RWPE2 (cell line): ENCODE results near the gene ZBTB12.
A peak's percentile ranks its signal among the peaks of the same experiment; 100 is the strongest.
"Not testable (repeated sequence)": the region's sequence is repeated elsewhere in the genome, so short reads cannot be mapped to it uniquely, and the experiment has no call there.

ENCODE experiments used
- ATAC-seq: fragments of 200-7000 bp; cut with Tn5 transposase; 3 replicates; pipeline ENCODE4 v1.9.1; 2021; ENCODE audit warnings: low read depth
- DNase-seq: peaks from one replicate; pipeline ENCODE4 v3.0.0-alpha.2; 2020; ENCODE audit warnings: low spot score
- H3K27ac ChIP-seq: fragments of 450-650 bp; 2 replicates; pipeline ENCODE4 v1.5.1; 2017; ENCODE audit warnings: mild to moderate bottlenecking; ENCODE audit not compliant: poor library complexity, severe bottlenecking
- H3K27me3 ChIP-seq: fragments of 250-450 bp; sonication (Bioruptor Pico); 2 replicates; pipeline ENCODE4 v1.5.1; 2021; ENCODE audit warnings: mild to moderate bottlenecking, moderate library complexity; ENCODE audit not compliant: insufficient read depth, poor library complexity, severe bottlenecking
- H3K36me3 ChIP-seq: fragments of 250-450 bp; sonication (Bioruptor Pico); 2 replicates; pipeline ENCODE4 v1.5.1; 2020; ENCODE audit warnings: low read depth, mild to moderate bottlenecking, moderate library complexity
- H3K4me1 ChIP-seq: fragments of 250-450 bp; sonication (Bioruptor Pico); 2 replicates; pipeline ENCODE4 v1.5.1; 2021; ENCODE audit warnings: mild to moderate bottlenecking, moderate library complexity; ENCODE audit not compliant: insufficient read depth, poor library complexity, severe bottlenecking
- H3K4me3 ChIP-seq: fragments of 250-450 bp; sonication (Bioruptor Pico); 2 replicates; pipeline ENCODE4 v1.5.1; 2021; ENCODE audit warnings: mild to moderate bottlenecking, moderate library complexity; ENCODE audit not compliant: severe bottlenecking
- H3K9me3 ChIP-seq: fragments of 250-450 bp; sonication (Bioruptor Pico); 2 replicates; pipeline ENCODE4 v1.5.1; 2021; ENCODE audit warnings: mild to moderate bottlenecking, moderate library complexity; ENCODE audit not compliant: severe bottlenecking
- TF ChIP-seq, protein P1 (sequence below): fragments of 450-650 bp; IDR thresholded peaks from one replicate; pipeline ENCODE4 v1.5.1; 2017; ENCODE audit warnings: mild to moderate bottlenecking, moderate library complexity; ENCODE audit not compliant: poor library complexity, severe bottlenecking

Gene ZBTB12

DNA sequence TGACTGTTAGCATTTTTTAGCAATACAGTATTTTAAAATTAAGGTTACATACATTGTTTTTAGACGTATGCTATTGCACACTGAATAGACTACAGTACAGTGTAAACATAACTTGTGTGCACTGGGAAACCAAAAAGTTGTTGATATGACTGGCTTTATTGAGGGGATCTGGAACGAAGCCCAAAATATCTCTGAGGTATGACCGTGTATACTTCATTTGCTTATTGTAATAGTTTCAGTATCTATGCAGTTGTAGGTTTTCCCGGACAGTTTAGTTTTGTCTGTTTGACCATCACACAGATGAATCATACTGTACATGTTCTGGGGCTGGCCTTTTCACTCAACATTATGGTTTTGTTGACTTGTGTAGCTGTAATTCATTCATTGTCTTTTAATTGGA is 6.9 kb upstream of the ZBTB12 start:
- TF ChIP-seq, protein P1, sequence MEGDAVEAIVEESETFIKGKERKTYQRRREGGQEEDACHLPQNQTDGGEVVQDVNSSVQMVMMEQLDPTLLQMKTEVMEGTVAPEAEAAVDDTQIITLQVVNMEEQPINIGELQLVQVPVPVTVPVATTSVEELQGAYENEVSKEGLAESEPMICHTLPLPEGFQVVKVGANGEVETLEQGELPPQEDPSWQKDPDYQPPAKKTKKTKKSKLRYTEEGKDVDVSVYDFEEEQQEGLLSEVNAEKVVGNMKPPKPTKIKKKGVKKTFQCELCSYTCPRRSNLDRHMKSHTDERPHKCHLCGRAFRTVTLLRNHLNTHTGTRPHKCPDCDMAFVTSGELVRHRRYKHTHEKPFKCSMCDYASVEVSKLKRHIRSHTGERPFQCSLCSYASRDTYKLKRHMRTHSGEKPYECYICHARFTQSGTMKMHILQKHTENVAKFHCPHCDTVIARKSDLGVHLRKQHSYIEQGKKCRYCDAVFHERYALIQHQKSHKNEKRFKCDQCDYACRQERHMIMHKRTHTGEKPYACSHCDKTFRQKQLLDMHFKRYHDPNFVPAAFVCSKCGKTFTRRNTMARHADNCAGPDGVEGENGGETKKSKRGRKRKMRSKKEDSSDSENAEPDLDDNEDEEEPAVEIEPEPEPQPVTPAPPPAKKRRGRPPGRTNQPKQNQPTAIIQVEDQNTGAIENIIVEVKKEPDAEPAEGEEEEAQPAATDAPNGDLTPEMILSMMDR, result no peak
- Histone ChIP-seq H3K9me3 (no peaks in the 10 kb centered on the region), H3K27me3 (no peaks in the 10 kb centered on the region), H3K4me1 (peaks cover 16% of the 10 kb centered on the region), H3K4me3 (no peak overlapping the region), H3K27ac (no peak overlapping the region), H3K36me3 (no peaks in the 10 kb centered on the region)
- ATAC-seq (0 out of 3 replicates have a peak, but pooled peaks have one; percentile 33), DNase-seq (no peak)

DNA sequence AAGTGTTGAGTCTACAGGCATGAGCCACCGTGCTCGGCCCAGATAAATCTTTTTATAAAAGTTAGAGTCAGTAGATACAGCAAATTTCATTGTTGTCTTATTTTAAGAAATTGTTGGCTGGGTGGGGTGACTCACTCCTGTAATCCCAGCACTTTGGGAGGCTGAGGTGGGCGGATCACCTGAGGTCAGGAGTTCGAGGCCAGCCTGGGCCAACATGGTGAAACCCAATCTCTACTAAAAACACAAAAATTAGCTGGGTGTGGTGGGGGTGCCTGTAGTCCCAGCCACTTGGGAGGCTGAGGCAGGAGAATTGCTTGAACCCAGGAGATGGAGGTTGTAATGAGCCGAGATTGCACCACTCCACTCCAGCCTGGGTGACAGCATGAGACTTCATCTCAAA is 6.4 kb upstream of the ZBTB12 start:
- DNase-seq, H3K36me3 ChIP-seq, H3K4me3 ChIP-seq, H3K9me3 ChIP-seq, H3K27ac ChIP-seq, ATAC-seq, H3K27me3 ChIP-seq: not testable (repeated sequence)
- peaks cover 16% of the 10 kb centered on the region for H3K4me1 ChIP-seq

DNA sequence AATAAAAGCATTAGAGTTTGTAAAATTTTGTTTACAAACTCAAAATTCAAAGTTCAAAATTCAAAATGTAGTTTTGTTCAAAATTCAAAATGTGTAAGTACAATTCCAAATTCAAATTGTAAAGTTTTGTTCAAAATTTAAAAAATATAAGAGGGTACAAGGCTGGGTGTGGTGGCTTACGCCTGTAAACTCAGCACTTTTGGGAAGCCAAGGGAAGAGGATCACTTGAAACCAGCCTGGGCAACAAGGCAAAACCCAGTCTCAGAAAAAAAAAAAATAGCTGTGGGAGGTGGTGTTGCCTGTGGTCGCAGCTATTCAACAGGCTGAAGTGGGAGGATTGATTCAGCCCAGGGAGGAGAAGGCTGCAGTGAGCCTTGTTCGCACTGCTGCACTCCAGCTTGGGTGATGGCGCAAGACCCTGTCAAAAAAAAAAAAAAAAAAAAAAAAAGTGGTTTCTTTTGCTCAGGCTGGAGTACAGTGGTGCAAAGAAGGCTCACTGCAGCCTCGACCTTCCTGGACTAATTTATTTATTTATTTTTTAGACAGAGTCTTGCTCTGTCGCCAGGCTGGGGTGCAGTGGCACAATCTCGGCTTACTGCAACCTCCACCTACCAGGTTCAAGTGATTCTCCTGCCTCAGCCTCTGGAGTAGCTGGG is 5.4 kb upstream of the ZBTB12 start:
- Histone ChIP-seq H3K4me3 (no peak overlapping the region), H3K9me3 (no peaks in the 10 kb centered on the region), H3K4me1 (peaks cover 16% of the 10 kb centered on the region), H3K27ac (no peak overlapping the region), H3K27me3 (no peaks in the 10 kb centered on the region), H3K36me3 (no peaks in the 10 kb centered on the region)
- ATAC-seq (no peak), DNase-seq (no peak)
- TF ChIP-seq, protein P1, result no peak

DNA sequence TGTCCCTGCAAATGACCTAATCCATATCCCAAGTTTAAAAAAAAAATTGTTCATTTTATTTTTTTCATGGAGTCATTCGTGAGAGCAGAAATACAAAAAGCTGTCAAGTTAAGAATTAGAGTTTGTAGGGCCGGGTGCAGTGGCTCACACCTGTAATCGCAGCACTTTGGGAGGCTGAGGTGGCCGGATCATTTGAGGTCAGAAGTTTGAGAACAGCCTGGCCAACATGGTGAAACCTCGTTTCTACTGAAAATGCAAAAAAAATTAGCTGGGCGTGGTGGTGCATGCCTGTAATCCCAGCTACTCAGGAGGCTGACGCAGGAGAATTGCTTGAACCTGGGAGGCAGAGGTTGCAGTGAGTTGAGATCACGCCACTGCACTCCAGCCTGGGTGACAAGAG is 4.8 kb upstream of the ZBTB12 start:
- DNase-seq, H3K36me3 ChIP-seq, ATAC-seq, H3K27me3 ChIP-seq, H3K4me3 ChIP-seq, H3K27ac ChIP-seq, H3K9me3 ChIP-seq: not testable (repeated sequence)
- H3K4me1 ChIP-seq, result peaks cover 16% of the 10 kb centered on the region

DNA sequence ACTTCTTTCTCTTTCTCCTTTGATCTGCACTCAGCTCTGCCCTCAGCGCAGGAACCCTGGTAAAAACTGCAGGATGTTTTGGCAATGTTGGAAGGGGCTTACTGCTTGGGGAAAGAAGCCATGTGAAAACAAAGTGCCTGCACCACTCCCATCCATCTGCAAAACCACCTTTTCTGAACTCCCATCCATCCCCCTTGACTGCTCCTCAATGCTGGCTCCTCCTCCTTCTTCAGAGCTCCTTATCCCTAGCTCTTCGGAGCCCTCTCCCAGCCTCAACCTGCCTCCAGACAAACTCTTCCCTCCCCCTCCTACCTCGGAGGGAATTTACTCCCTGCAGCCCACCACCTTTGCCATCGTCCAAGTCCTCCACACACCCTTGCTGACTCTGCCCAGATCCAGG is 4.2 kb upstream of the ZBTB12 start:
- Histone ChIP-seq H3K27me3 (no peaks in the 10 kb centered on the region), H3K9me3 (no peaks in the 10 kb centered on the region), H3K4me3 (no peak overlapping the region), H3K27ac (no peak overlapping the region), H3K4me1 (peaks cover 10% of the 10 kb centered on the region), H3K36me3 (no peaks in the 10 kb centered on the region)
- no peak for DNase-seq
- TF ChIP-seq, protein P1, result no peak
- ATAC-seq, result no peak

DNA sequence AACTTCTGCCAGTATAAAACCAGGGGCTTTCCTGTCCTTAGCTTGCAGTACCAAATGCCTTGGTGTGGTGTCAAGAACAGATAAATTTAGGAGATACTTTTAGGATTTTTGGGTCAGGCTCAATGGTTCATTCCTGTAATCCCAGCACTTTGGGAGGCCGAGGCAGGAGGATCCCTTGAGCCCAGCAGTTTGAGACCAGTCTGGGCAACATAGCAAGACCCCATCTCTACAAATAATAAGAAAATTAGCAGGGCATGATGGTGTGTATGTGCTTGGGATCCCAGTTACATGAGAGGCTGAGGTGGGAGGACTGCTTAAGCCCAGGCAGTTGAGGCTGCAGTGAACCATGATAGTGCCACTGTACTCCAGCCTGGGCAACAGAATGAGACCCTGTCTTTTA is 3.2 kb upstream of the ZBTB12 start:
- Histone ChIP-seq H3K9me3 (no peaks in the 10 kb centered on the region), H3K36me3 (no peaks in the 10 kb centered on the region), H3K27me3 (no peaks in the 10 kb centered on the region), H3K27ac (no peak overlapping the region), H3K4me1 (no peaks in the 10 kb centered on the region), H3K4me3 (no peak overlapping the region)
- TF ChIP-seq, protein P1, result no peak
- no peak for ATAC-seq
- DNase-seq, result no peak
